Cardiac muscle cell (in vitro differentiated cells and primary cell): ENCODE results near the gene LIG1. TPM values are rescaled to one million over a fixed set of nuclear protein-coding genes. Genes with fewer than 3 reads are reported as not detected.
"Not testable (repeated sequence)": the region's sequence is repeated elsewhere in the genome, so short reads cannot be mapped to it uniquely, and the experiment has no call there.

Source experiments
- DNase-seq, 2 donors: peaks; one replicate each; pipeline versions ENCODE4 v3.0.0 to v3.0.0-alpha.2; 2010 to 2017; ENCODE audit warnings: low read depth in 1 of 2, low spot score in 1 of 2
- H3K27ac ChIP-seq: fragments of 200-600 bp; sonication (generic); 2 replicates; pipeline ENCODE4 v1.5.1; 2016
- H3K27me3 ChIP-seq: fragments of 200-600 bp; sonication (generic); 2 replicates; pipeline ENCODE4 v1.6.0; 2016; ENCODE audit warnings: control low read depth
- H3K36me3 ChIP-seq: fragments of 200-600 bp; sonication (generic); 2 replicates; pipeline ENCODE4 v1.5.1; 2016; ENCODE audit warnings: control low read depth
- H3K4me1 ChIP-seq: fragments of 200-600 bp; sonication (generic); 2 replicates; pipeline ENCODE4 v1.8.1; 2017; ENCODE audit warnings: low read depth, mild to moderate bottlenecking, mixed run types
- H3K4me3 ChIP-seq: fragments of 200-600 bp; sonication (generic); 2 replicates; pipeline ENCODE4 v1.5.1; 2016; ENCODE audit warnings: mild to moderate bottlenecking
- H3K9me3 ChIP-seq: fragments of 200-600 bp; sonication (generic); 2 replicates; pipeline ENCODE4 v1.5.1; 2017; ENCODE audit warnings: low read depth, mild to moderate bottlenecking, control low read depth
- polyA plus RNA-seq: library from polyadenylated mRNA; unstranded; fragments of >200 nt; fragmentation: Nextera tagmentation; extraction: Ambion mirVana; gene quantifications from 2 replicates; pipeline ENCODE4 v1.2.1, GENCODE V29; 2016
- total RNA-seq: library from RNA; depleted of rRNA; stranded (reverse); fragments of >200 nt; gene quantifications from 2 replicates; pipeline ENCODE4 v1.2.3, GENCODE V29; 2016
- TF ChIP-seq, protein P1 (sequence below): IDR thresholded peaks from 2 replicates; pipeline ENCODE4 v1.5.1; 2012; ENCODE audit warnings: low read depth, mild to moderate bottlenecking, low read length

The LIG1 gene
- total and polyA plus RNA-seq, 2 experiments from 2014 or later, result 52.5 to 53.3 TPM

DNA sequence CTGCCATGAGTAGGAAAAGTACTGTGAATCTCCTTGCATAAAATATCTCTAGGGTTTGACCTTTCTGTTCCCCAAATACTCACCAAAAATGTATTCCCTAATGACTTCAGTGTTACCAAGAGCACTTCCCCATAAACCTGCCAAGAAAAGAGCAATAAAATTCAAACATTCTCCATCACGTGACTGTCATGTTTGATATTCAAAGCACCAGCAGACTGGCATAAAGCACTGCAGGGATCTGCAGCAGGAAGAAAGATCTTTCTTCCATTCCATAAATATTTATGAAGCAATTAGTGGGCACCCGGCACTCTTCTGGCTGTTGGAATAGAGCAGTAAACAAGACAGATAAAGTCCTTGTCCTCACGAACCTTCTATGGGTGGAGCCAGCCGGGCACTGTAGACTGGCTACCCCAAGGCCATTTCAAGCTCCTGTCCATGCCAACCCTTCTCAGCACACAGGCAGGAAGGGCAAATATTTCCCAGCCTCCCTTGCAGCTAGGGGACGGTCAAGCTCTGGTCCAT is 79.8 kb downstream of the LIG1 start:
- no peak overlapping the region for H3K4me3 ChIP-seq
- no peak for DNase-seq
- H3K36me3 ChIP-seq, result no peaks in the 10 kb centered on the region
- H3K9me3 ChIP-seq, result no peaks in the 10 kb centered on the region
- H3K27me3 ChIP-seq, result no peaks in the 10 kb centered on the region
- no peak overlapping the region for H3K27ac ChIP-seq
- TF ChIP-seq, protein P1, sequence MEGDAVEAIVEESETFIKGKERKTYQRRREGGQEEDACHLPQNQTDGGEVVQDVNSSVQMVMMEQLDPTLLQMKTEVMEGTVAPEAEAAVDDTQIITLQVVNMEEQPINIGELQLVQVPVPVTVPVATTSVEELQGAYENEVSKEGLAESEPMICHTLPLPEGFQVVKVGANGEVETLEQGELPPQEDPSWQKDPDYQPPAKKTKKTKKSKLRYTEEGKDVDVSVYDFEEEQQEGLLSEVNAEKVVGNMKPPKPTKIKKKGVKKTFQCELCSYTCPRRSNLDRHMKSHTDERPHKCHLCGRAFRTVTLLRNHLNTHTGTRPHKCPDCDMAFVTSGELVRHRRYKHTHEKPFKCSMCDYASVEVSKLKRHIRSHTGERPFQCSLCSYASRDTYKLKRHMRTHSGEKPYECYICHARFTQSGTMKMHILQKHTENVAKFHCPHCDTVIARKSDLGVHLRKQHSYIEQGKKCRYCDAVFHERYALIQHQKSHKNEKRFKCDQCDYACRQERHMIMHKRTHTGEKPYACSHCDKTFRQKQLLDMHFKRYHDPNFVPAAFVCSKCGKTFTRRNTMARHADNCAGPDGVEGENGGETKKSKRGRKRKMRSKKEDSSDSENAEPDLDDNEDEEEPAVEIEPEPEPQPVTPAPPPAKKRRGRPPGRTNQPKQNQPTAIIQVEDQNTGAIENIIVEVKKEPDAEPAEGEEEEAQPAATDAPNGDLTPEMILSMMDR, result no peak
- H3K4me1 ChIP-seq, result no peaks in the 10 kb centered on the region

DNA sequence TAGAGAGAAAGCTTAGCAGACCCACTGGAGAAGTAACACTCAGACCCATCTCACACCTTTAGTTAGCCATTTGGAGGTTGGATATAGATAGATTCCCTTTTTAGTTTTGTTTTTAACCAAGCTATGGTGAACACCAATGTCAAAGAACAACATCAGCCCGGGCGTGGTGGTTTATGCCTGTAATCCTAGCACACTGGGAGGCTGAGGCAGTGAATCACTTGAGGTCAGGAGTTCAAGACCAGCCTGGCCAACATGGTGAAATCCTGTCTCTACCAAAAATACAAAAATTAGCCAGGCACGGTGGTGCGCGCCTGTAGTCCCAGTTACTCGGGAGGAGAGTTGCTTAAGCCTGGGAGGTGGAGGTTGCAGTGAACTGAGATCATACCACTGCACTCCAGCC is 81.2 kb downstream of the LIG1 start:
- H3K27ac ChIP-seq, H3K36me3 ChIP-seq, H3K9me3 ChIP-seq, H3K4me3 ChIP-seq, DNase-seq, H3K4me1 ChIP-seq, H3K27me3 ChIP-seq: not testable (repeated sequence)

DNA sequence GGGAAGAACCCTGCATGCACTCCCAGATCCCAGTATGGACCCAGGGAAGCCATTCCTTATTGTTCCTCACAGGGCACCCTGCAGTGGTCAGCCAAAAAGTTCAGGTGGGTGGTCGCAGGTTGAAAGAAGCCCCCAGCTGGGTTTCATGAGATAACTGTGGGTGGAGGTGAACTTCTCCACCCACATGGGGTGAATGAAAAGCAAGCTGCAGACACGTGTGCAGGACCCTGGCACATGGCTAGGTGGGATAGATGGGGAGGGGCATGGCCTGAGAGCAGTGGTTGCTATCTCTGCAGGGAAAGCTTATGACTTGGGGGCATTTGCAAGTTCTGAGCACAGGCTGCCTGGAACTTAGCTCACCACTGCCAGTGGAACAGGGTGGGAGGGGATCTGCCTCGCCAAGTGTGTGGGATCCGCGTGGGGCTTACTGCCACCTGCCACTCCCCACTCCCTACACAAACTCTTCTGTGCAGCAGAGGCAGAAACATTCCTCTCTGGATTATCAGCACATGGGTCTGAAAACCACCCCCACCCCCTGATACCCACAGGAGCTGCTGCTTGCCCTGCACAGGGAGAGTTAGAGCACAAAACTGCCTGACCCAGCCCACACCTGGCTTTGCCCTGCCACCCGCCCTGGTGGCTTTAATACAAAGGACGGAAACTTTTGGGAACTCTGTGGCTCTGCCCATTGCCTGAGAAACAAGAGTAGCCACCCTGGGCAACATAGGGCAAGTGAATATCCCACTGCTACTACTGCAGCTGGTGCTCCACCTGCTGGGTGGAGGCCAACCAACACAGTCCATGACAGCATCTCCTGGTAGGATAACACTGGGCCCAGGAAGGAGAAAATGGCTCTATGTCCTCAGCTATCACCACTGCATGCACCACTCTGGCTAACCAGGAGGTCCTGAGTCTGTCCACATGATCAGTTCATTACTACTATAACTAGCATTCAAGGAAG is 84.0 kb downstream of the LIG1 start:
- no peaks in the 10 kb centered on the region for H3K36me3 ChIP-seq
- no peak overlapping the region for H3K27ac ChIP-seq
- no peaks in the 10 kb centered on the region for H3K4me1 ChIP-seq
- TF ChIP-seq, protein P1, result no peak
- no peaks in the 10 kb centered on the region for H3K27me3 ChIP-seq
- H3K9me3 ChIP-seq, result no peaks in the 10 kb centered on the region
- no peak for DNase-seq
- H3K4me3 ChIP-seq, result no peak overlapping the region

DNA sequence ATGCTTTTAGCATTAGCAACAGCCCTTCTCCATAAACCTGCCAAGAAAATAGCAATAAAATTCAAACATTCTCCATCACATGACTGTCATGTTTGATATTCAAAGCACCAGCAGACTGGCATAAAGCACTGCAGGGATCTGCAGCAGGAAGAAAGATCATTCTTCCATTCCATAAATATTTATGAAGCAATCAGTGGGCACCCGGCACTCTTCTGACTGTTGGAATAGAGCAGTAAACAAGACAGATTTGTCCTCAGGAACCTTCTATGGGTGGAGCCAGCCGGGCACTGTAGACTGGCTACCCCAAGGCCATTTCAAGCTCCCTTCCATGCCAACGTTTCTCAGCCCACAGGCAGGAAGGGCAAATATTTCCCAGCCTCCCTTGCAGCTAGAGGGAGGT is 85.1 kb downstream of the LIG1 start:
- no peaks in the 10 kb centered on the region for H3K9me3 ChIP-seq
- H3K27me3 ChIP-seq, result no peaks in the 10 kb centered on the region
- TF ChIP-seq, protein P1, result no peak
- H3K36me3 ChIP-seq, result no peaks in the 10 kb centered on the region
- H3K4me1 ChIP-seq, result no peaks in the 10 kb centered on the region
- no peak for DNase-seq
- H3K27ac ChIP-seq, result no peak overlapping the region
- no peak overlapping the region for H3K4me3 ChIP-seq

DNA sequence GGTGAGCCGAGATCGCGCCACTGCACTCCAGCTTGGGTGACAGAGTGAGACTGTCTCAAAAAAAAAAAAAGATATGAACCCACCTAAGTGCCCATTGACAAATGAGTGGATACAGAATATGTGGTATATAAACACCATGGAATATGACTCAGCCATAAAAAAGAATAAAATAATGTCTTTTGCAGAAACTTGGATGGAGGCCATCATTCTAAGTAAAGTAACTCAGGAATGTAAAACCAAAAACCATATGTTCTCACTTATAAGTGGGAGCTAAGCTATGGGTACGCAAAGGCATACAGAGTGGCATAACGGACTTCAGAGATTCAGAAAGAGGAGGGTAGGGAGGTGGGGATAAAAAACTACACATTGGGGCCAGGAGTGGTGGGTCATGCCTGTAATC is 89.0 kb downstream of the LIG1 start:
- TF ChIP-seq, protein P1, result no peak
- H3K27ac ChIP-seq, result no peak overlapping the region
- no peak for DNase-seq
- H3K9me3 ChIP-seq, result no peaks in the 10 kb centered on the region
- H3K27me3 ChIP-seq, result no peaks in the 10 kb centered on the region
- H3K4me3 ChIP-seq, result no peak overlapping the region
- no peaks in the 10 kb centered on the region for H3K4me1 ChIP-seq
- H3K36me3 ChIP-seq, result no peaks in the 10 kb centered on the region

DNA sequence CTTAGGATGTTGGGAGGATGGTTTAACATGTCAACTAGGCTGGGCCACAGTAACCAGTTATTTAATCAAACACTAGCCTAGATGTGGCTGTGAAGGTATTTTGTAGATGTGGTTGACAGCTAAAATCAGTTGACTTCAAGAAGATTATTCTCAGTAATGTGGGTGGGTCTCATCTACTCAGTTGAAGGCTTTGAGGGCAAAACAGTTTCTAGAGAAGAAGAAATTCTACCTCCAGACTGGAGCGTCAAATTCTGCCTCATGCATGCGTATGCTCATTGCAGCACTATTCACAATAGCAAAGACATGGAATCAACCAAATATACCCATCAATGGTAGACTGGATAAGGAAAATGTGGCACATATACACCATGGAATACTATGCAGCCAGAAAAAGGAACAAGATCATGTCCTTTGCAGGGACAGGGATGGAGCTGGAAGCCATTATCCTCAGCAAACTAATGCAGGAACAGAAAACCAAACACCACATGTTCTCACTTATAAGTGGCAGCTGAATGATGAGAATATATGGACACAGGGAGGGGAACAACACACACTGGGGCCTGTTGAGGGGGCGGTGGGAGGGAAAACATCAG is 99.9 kb downstream of the LIG1 start:
- not testable (repeated sequence) for H3K4me1 ChIP-seq, DNase-seq, H3K4me3 ChIP-seq, H3K27me3 ChIP-seq, H3K36me3 ChIP-seq, H3K9me3 ChIP-seq, H3K27ac ChIP-seq
